Lower leg skin (tissue), 4 donors: Measurements from ENCODE around the gene MBD6. TPM values are rescaled to one million over a fixed set of nuclear protein-coding genes. Genes with fewer than 3 reads are reported as not detected.

ENCODE experiments used
- DNase-seq, 2 donors: peaks; one replicate each; pipeline ENCODE4 v3.0.0-alpha.2; 2019; ENCODE audit warnings: low spot score in 2 of 2
- H3K4me3 ChIP-seq: fragments of 200-600 bp; sonication (generic); 2 replicates; pipeline ENCODE4 v1.5.1; 2017; ENCODE audit warnings: mild to moderate bottlenecking, low read depth; ENCODE audit not compliant: poor library complexity, severe bottlenecking
- POLR2A ChIP-seq, 2 donors: fragments of 450-650 bp; IDR thresholded peaks; one replicate each; pipeline ENCODE4 v1.6.1; 2016 to 2017; ENCODE audit warnings: antibody characterized with exemption in 2 of 2, mild to moderate bottlenecking in 1 of 2, moderate library complexity in 1 of 2
- WGBS, 2 donors: methylation state at CpG; one replicate each; pipeline ENCODE4 v1.1.5; 2018; 5-methylcytosine and 5-hydroxymethylcytosine counted together
- intact Hi-C: fragments of 100-400 bp; cut with DNase I; formaldehyde crosslinking; loops from one replicate; pipeline ENCODE4 v1.15.0; 2023; ENCODE audit warnings: low total_unique reads
- microRNA counts, 2 donors: library from miRNA; unstranded; fragments of <30 nt; microRNA quantifications; one replicate each; lab custom pipeline; 2016
- microRNA-seq, 2 donors: library from miRNA; unstranded; fragments of <30 nt; microRNA quantifications; one replicate each; pipeline ENCODE4, GENCODE V29; 2016; ENCODE audit warnings: borderline replicate concordance in 2 of 2, borderline number of aligned reads in 1 of 2
- total RNA-seq, 4 donors: library from RNA; depleted of rRNA; stranded (reverse); fragments of >200 nt; gene quantifications; one replicate each; pipeline ENCODE4 v1.1.0, GENCODE V29; 2016
- TF ChIP-seq, protein P1 (sequence below), 3 donors: fragments of 450-650 bp; IDR thresholded peaks; one replicate each; pipeline ENCODE4 v1.5.1; 2016; ENCODE audit warnings: antibody characterized with exemption in 3 of 3, mild to moderate bottlenecking in 3 of 3, moderate library complexity in 2 of 3

The MBD6 gene
- total RNA-seq, 4 donors from 2014 or later: 13.8 to 50.4 (median 26.5) TPM

DNA sequence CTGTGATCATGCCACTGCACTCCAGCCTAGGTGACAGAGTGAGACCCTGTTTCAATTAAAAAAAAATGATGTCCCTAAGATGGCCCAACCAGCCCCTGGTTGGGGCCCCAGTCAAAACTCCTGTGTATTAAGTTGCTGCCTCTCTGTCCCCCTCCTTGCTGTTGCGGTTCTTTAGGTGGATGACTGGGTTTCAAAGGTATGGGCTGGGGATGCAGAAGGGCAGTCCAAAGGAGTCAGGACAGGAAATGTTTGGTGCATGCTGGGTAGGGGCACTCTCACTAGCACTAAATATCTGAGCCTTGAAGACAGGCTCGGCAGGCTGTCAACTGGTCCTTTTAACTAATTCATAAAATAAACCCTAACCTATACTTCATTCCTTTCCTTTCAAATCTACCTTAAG is 56.4 kb downstream of the MBD6 start:
- 83 to 85% methylated on average over 2 of the region's 2 CpGs for WGBS, 2 donors
- intact Hi-C loops: no loop called here
- TF ChIP-seq, protein P1, sequence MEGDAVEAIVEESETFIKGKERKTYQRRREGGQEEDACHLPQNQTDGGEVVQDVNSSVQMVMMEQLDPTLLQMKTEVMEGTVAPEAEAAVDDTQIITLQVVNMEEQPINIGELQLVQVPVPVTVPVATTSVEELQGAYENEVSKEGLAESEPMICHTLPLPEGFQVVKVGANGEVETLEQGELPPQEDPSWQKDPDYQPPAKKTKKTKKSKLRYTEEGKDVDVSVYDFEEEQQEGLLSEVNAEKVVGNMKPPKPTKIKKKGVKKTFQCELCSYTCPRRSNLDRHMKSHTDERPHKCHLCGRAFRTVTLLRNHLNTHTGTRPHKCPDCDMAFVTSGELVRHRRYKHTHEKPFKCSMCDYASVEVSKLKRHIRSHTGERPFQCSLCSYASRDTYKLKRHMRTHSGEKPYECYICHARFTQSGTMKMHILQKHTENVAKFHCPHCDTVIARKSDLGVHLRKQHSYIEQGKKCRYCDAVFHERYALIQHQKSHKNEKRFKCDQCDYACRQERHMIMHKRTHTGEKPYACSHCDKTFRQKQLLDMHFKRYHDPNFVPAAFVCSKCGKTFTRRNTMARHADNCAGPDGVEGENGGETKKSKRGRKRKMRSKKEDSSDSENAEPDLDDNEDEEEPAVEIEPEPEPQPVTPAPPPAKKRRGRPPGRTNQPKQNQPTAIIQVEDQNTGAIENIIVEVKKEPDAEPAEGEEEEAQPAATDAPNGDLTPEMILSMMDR (IDR thresholded peaks at IDR 0.05): no peak
- TF ChIP-seq POLR2A (IDR thresholded peaks at IDR 0.05): no peak
- no peak overlapping the region for H3K4me3 ChIP-seq
- DNase-seq: no peak

MicroRNAs encoded within 50 kb of the gene (microRNA counts, 767-probe panel; counts per million panel counts)
- microRNA hsa-miR-616-3p (lab: Ali Mortazavi, UCI): 0 to 358 counts per million in 2 donors

Small RNA genes within 50 kb of the gene (microRNA-seq; reads per million reads assigned to microRNA genes)
- gene MIR616: 0 reads per million in 2 donors
- 0 reads per million in 2 donors for gene MIR6758

Other genes starting within 250 kb of the MBD6 start
- 10 to 100 TPM; 37.2 to 64.6 (median 54.3) TPM for gene R3HDM2, start 91.8 kb upstream of the MBD6 start, total RNA-seq
- gene INHBC, start 88.0 kb upstream of the MBD6 start, total RNA-seq: not detected
- gene INHBE, start 67.5 kb upstream of the MBD6 start, total RNA-seq: not detected
- 10 to 100 TPM in 1 of 4 donors, 1 to 10 TPM in 1, under 1 TPM in 2; 0.19 to 13.4 (median 1.9) TPM for gene GLI1, start 63.0 kb upstream of the MBD6 start, total RNA-seq
- gene ARHGAP9, start 43.0 kb upstream of the MBD6 start, total RNA-seq: 1 to 10 TPM; 2.3 to 6.6 (median 3.1) TPM
- 100 to 1,000 TPM in 1 of 4 donors, 10 to 100 TPM in 3; 37.7 to 386 (median 51.4) TPM for gene MARS1, start 34.8 kb upstream of the MBD6 start, total RNA-seq
- gene DDIT3, start 2.3 kb upstream of the MBD6 start, total RNA-seq: 10 to 100 TPM; 27.6 to 58.2 (median 41.6) TPM
- 100 to 1,000 TPM; 166 to 257 (median 181) TPM for gene DCTN2, start 24.4 kb downstream of the MBD6 start, total RNA-seq
- 1 to 10 TPM in 1 of 4 donors, under 1 TPM in 3; 0.08 to 1.2 (median 0.23) TPM for gene KIF5A, start 27.2 kb downstream of the MBD6 start, total RNA-seq
- 10 to 100 TPM; 29.1 to 48.9 (median 39.1) TPM for gene PIP4K2C, start 68.4 kb downstream of the MBD6 start, total RNA-seq
- gene DTX3, start 82.0 kb downstream of the MBD6 start, total RNA-seq: 10 to 100 TPM in 2 of 4 donors, 1 to 10 TPM in 2; 6.1 to 17.4 (median 11.4) TPM
- 10 to 100 TPM in 1 of 4 donors, 1 to 10 TPM in 3; 3.8 to 10.3 (median 6.9) TPM for gene ARHGEF25, start 88.6 kb downstream of the MBD6 start, total RNA-seq
- 1 to 10 TPM in 1 of 4 donors, under 1 TPM in 3; 0.19 to 1.7 (median 0.26) TPM for gene B4GALNT1, start 110.4 kb downstream of the MBD6 start, total RNA-seq
- gene OS9, start 171.3 kb downstream of the MBD6 start, total RNA-seq: 100 to 1,000 TPM; 195 to 265 (median 205) TPM
- gene AGAP2, start 215.9 kb downstream of the MBD6 start, total RNA-seq: 1 to 10 TPM in 3 of 4 donors, under 1 TPM in 1; 0.55 to 1.6 (median 1.3) TPM
- 10 to 100 TPM; 44.9 to 76.4 (median 54.7) TPM for gene TSPAN31, start 222.2 kb downstream of the MBD6 start, total RNA-seq
- 10 to 100 TPM; 38.5 to 77.4 (median 54.6) TPM for gene CDK4, start 229.5 kb downstream of the MBD6 start, total RNA-seq
- 10 to 100 TPM; 10.6 to 16.6 (median 12.8) TPM for gene MARCHF9, start 232.3 kb downstream of the MBD6 start, total RNA-seq
- 1 to 10 TPM in 3 of 4 donors, under 1 TPM in 1; 0.72 to 6.4 (median 1.7) TPM for gene CYP27B1, start 244.3 kb downstream of the MBD6 start, total RNA-seq
- gene METTL1, start 249.3 kb downstream of the MBD6 start, total RNA-seq: 10 to 100 TPM in 3 of 4 donors, 1 to 10 TPM in 1; 5.9 to 13.5 (median 11.0) TPM
- gene EEF1AKMT3, start 249.8 kb downstream of the MBD6 start, total RNA-seq: 10 to 100 TPM in 2 of 4 donors, 1 to 10 TPM in 2; 6.3 to 13.2 (median 9.9) TPM